OCI-LY7 (cell line): ENCODE measurements around the gene ZSCAN31.

Experiments used
- CTCF ChIP-seq: fragments of 200-600 bp; sonication (generic); conservative IDR thresholded peaks from 2 replicates; pipeline ENCODE4 v1.5.1; 2014; ENCODE audit warnings: mild to moderate bottlenecking, antibody characterized with exemption, low read length, moderate library complexity, mixed read lengths
- EZH2phosphoT487 ChIP-seq: fragments of 200-600 bp; sonication (generic); IDR thresholded peaks from 2 replicates; pipeline ENCODE4 v1.6.1; 2018; ENCODE audit warnings: low read depth, borderline replicate concordance, mild to moderate bottlenecking, mixed run types, antibody characterized with exemption, low read length, moderate library complexity, mixed read lengths

GRCh38 chr6:28349344-28349891 is 13.5 kb upstream of the ZSCAN31 start:
- TF ChIP-seq CTCF (no peak), EZH2phosphoT487 (no peak)
